Thymus (tissue), 11 donors: Measurements from ENCODE around the gene TAF1B. TPM values are rescaled to one million over a fixed set of nuclear protein-coding genes. Genes with fewer than 3 reads are reported as not detected.

Experiments
- DNase-seq, 9 donors: peaks; one replicate each; pipeline ENCODE4 v3.0.0-alpha.2; 2013; ENCODE audit warnings: low spot score in 9 of 9, low read depth in 6 of 9, missing footprints in 1 of 9
- H3K27ac ChIP-seq, 2 donors: one replicate each; pipeline ENCODE4 v1.5.1; 2013; ENCODE audit warnings: control low read depth in 1 of 2, low read depth in 1 of 2, low read length in 1 of 2, mild to moderate bottlenecking in 1 of 2, moderate library complexity in 1 of 2
- H3K27me3 ChIP-seq, 2 donors: one replicate each; pipeline ENCODE4 v1.5.1; 2013; ENCODE audit warnings: low read length in 1 of 2; ENCODE audit not compliant: control insufficient read depth in 2 of 2, insufficient read depth in 1 of 2
- H3K36me3 ChIP-seq, 2 donors: one replicate each; pipeline ENCODE4 v1.5.1; 2013; ENCODE audit warnings: low read length in 1 of 2, mild to moderate bottlenecking in 1 of 2, moderate library complexity in 1 of 2; ENCODE audit not compliant: control insufficient read depth in 2 of 2, insufficient read depth in 2 of 2
- H3K4me1 ChIP-seq, 2 donors: one replicate each; pipeline ENCODE4 v1.5.1; 2013; ENCODE audit warnings: low read length in 2 of 2; ENCODE audit not compliant: control insufficient read depth in 2 of 2, insufficient read depth in 2 of 2
- H3K4me3 ChIP-seq, 2 donors: one replicate each; pipeline ENCODE4 v1.5.1; 2013; ENCODE audit warnings: low read length in 2 of 2, control low read depth in 1 of 2, mild to moderate bottlenecking in 1 of 2
- H3K9me3 ChIP-seq, 2 donors: one replicate each; pipeline ENCODE4 v1.5.1; 2013; ENCODE audit warnings: low read length in 1 of 2, mild to moderate bottlenecking in 1 of 2; ENCODE audit not compliant: control insufficient read depth in 2 of 2, insufficient read depth in 1 of 2
- WGBS: extraction: QIAGEN DNeasy Blood & Tissue Kit; methylation state at CpG from one replicate; pipeline ENCODE4 v1.1.7; 2013; 5-methylcytosine and 5-hydroxymethylcytosine counted together
- polyA plus RNA-seq: library from polyadenylated mRNA; stranded (reverse); fragments of 200-250 nt; gene quantifications from one replicate; pipeline ENCODE4 v1.2.3, GENCODE V29; 2013
- total RNA-seq: library from RNA; stranded (reverse); fragments of 120-200 nt; gene quantifications from one replicate; pipeline ENCODE4 v1.2.4, GENCODE V29; 2013
- donor health status: healthy.

TAF1B gene
- total and polyA plus RNA-seq, 2 donors: 9.4 to 17.3 TPM

DNA sequence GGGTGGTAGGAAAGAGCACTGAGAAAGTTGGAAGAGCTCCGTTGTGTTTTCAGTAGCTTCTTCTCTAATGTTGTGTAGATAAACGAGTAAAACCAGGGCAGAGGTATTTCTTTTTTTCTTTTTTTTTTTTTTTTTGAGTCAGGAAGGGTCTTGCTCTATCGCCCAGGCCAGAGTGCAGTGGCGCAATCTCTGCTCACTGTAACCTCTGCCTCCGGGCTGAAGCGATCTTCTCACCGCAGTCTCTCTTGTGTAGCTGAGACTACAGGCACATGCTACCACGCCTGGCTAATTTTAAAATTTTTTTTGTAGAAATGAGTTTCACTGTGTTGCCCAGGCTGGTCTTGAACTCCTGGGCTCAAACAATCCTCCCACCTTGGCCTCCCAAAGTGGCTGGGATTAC, 114.8 kb downstream of the TAF1B start:
- Histone ChIP-seq H3K4me1 (no peaks in the 10 kb centered on the region), H3K27me3 (peaks cover 12 to 21% of the 10 kb centered on the region in 2 donors), H3K4me3 (no peak overlapping the region), H3K9me3 (no peaks in the 10 kb centered on the region), H3K36me3 (no peaks in the 10 kb centered on the region), H3K27ac (no peak overlapping the region)
- DNase-seq: no peak
- 94% methylated on average over 8 of the region's 8 CpGs for WGBS

DNA sequence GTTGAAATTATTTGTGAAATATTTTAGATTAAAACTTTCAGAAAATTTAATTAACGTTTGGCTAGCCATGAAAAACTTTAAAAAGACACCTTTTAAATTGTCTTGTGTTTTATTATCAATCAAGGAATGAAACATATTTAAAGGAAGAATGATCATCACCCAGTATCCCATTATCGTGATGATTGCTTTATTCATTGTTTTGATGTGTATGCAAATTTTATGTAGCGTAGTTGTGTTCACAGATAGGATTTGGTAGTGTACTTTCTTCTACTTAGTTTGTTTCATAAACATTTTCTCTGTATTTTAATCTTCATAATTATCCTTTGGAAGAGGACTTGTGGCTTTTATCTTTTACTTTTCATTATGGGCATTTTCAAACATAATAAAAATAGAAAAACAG, 116.0 kb downstream of the TAF1B start:
- H3K4me3 ChIP-seq: no peak overlapping the region
- no peak for DNase-seq
- no peaks in the 10 kb centered on the region for H3K36me3 ChIP-seq
- no peaks in the 10 kb centered on the region for H3K9me3 ChIP-seq
- H3K27ac ChIP-seq: no peak overlapping the region
- 97% methylated on average over 3 of the region's 3 CpGs for WGBS
- H3K27me3 ChIP-seq: peaks cover 5 to 10% of the 10 kb centered on the region in 2 donors
- H3K4me1 ChIP-seq: no peaks in the 10 kb centered on the region

- Histone ChIP-seq H3K27ac (no peak overlapping the region), H3K4me3 (no peak overlapping the region), H3K9me3 (no peaks in the 10 kb centered on the region), H3K4me1 (peaks cover 0 to 5% of the 10 kb centered on the region in 2 donors), H3K27me3 (no peaks in the 10 kb centered on the region), H3K36me3 (no peaks in the 10 kb centered on the region)
- DNase-seq: no peak
- 94% methylated on average over 10 of the region's 10 CpGs for WGBS
Observed at GRCh38 chr2:9961013-9961412, 117.7 kb downstream of the TAF1B start.

- peaks cover 0 to 22% of the 10 kb centered on the region in 2 donors for H3K4me1 ChIP-seq
- no peak overlapping the region for H3K4me3 ChIP-seq
- no peak overlapping the region for H3K27ac ChIP-seq
- DNase-seq: no peak
- no peaks in the 10 kb centered on the region for H3K27me3 ChIP-seq
- no peaks in the 10 kb centered on the region for H3K9me3 ChIP-seq
- no peaks in the 10 kb centered on the region for H3K36me3 ChIP-seq
- 96% methylated on average over 7 of the region's 7 CpGs for WGBS
Observed at GRCh38 chr2:9964334-9964980, 121.2 kb downstream of the TAF1B start.

GRCh38 chr2:9965119-9965822, 122.0 kb downstream of the TAF1B start:
- no peaks in the 10 kb centered on the region for H3K27me3 ChIP-seq
- no peak overlapping the region for H3K27ac ChIP-seq
- DNase-seq: peak in 1 of 9 donors; percentile 16
- H3K4me3 ChIP-seq: no peak overlapping the region
- peaks cover 0 to 22% of the 10 kb centered on the region in 2 donors for H3K4me1 ChIP-seq
- H3K36me3 ChIP-seq: no peaks in the 10 kb centered on the region
- H3K9me3 ChIP-seq: no peaks in the 10 kb centered on the region
- 89% methylated on average over 8 of the region's 8 CpGs for WGBS

GRCh38 chr2:9966491-9967022, 123.3 kb downstream of the TAF1B start:
- Histone ChIP-seq H3K27me3 (no peaks in the 10 kb centered on the region), H3K27ac (no peak overlapping the region), H3K36me3 (no peaks in the 10 kb centered on the region), H3K4me1 (peaks cover 0 to 22% of the 10 kb centered on the region in 2 donors), H3K4me3 (no peak overlapping the region), H3K9me3 (no peaks in the 10 kb centered on the region)
- no peak for DNase-seq
- WGBS: 34% methylated on average over 3 of the region's 3 CpGs

- H3K4me1 ChIP-seq: peaks cover 0 to 22% of the 10 kb centered on the region in 2 donors
- DNase-seq: no peak
- no peaks in the 10 kb centered on the region for H3K9me3 ChIP-seq
- WGBS: 90% methylated on average over 11 of the region's 11 CpGs
- no peaks in the 10 kb centered on the region for H3K36me3 ChIP-seq
- no peak overlapping the region for H3K4me3 ChIP-seq
- H3K27ac ChIP-seq: no peak overlapping the region
- H3K27me3 ChIP-seq: no peaks in the 10 kb centered on the region
Observed at GRCh38 chr2:9967053-9967775, 123.9 kb downstream of the TAF1B start.

DNA sequence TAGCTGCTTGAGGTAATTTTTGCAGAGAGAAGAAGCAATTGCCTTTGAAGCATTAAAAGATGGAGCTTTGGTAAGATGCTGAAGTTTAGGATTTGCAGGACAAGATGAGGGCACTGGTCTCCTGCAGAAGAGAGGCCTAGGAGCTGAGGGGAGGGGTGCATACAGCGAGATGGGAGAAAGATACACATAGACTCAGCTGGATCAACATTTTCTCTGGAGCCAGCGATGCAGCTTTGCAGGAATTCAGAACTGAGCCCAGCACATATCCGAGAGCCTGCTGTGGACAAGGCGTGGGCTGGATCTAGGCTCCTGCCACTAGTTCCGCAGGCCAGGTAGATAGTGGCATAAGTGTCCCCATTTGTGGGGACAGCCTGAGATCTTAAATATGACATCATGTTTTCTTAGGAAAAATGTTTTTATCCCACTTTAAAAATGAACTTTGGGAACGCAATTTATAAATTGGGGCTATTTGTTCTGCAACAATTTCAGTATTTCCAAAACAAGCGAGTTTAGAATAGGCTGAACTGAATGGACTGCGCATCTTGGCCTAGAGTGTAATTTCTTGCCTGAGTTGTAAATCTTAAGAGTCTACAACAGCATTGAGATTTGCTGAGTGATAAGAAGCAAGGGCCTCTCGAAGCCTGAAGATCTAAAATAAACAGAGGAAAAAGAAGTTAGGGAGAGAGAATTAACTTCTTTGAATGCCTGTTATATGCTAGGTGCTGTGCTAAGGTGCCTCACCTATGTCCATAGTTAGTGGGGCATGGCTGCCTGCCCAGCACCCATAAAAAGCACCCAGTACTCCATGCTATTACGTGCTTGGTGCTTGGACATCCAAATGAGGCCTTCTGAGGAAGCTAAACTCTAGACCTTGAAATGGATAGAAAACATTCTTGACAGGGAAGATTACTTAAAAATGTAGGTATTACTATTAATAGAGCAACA, 125.6 kb downstream of the TAF1B start:
- no peak for DNase-seq
- 92% methylated on average over 10 of the region's 10 CpGs for WGBS
- Histone ChIP-seq H3K36me3 (no peaks in the 10 kb centered on the region), H3K9me3 (no peaks in the 10 kb centered on the region), H3K27me3 (no peaks in the 10 kb centered on the region), H3K27ac (no peak overlapping the region), H3K4me1 (peaks cover 0 to 30% of the 10 kb centered on the region in 2 donors), H3K4me3 (no peak overlapping the region)
